Skin of body (tissue), 2 donors: ENCODE data around the gene COL9A3. TPM values are rescaled to one million over a fixed set of nuclear protein-coding genes. Genes with fewer than 3 reads are reported as not detected.
"Not testable (repeated sequence)": the region's sequence is repeated elsewhere in the genome, so short reads cannot be mapped to it uniquely, and the experiment has no call there.

ENCODE experiments used
- DNase-seq: peaks from one replicate; lab custom pipeline; 2025; lab: John Stamatoyannopoulos, UW
- total RNA-seq: library from RNA; depleted of rRNA; stranded (reverse); fragments of >200 nt; gene quantifications from one replicate; pipeline ENCODE4 v1.2.3, GENCODE V29; 2014

Gene COL9A3
- total RNA-seq, 1 donor from 2014 or later, result 17.8 TPM

GRCh38 chr20:62834967-62835730 lies 18.3 kb downstream of the COL9A3 start:
- DNase-seq, result no peak

DNA sequence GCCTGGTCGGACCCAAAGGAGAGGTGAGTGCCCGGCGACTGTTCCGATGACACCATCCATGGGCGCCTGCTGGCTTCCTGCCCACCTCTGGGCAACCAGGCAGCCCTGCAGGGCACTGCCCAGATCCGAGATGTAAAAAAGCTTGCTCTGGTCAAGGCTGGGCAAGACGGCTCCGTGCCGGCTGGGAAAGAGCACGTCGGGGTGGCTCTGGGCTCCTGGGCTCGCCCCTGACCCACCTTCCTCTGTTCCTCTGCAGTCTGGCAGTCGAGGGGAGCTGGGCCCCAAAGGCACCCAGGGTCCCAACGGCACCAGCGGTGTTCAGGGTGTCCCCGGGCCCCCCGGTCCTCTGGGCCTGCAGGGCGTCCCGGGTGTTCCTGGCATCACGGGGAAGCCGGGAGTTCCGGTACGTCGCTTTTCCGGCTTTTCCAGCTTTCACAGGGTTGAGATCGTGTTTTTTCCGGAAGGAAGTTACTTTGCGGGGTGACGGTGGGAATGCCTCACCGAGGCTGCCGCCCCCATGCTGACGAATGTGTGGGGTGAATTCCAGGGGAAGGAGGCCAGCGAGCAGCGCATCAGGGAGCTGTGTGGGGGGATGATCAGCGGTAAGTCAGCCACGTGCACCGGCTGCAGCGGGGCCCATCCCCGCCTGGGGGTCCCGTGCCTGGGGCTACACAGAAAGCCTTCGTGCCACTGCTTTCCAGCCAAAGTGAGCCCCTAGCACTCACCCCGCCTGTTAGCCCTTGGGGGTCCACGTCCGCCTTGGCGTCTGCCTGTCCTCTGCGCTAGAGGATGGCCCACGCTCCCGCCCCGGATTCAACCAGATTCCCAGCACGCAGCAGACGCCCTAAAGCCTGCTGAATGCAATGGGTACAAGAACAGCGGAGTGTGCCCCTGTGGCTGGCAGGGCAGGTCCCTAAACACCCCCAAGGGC lies 19.3 kb downstream of the COL9A3 start:
- DNase-seq, result no peak

DNA sequence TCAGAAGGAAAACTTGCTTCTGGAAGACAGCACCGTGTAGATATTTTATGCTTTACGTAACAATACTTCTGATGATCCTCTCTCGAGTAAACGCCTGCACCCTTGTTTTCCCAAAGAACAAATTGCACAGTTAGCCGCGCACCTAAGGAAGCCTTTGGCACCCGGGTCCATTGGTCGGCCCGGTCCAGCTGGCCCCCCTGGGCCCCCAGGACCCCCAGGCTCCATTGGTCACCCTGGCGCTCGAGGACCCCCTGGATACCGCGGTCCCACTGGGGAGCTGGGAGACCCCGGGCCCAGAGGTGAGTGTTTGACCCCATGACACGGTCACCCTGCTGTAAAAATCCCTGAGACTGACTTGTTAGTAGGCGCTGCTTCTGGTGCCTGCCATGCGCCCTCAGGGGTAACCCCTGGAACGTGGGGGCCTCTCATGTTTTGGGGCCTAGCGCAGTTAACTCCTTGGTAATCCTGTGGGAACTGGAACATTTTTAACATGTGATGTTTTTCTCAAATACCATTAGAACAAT lies 20.2 kb downstream of the COL9A3 start:
- DNase-seq, result no peak

GRCh38 chr20:62837790-62838127 lies 20.9 kb downstream of the COL9A3 start:
- no peak for DNase-seq

DNA sequence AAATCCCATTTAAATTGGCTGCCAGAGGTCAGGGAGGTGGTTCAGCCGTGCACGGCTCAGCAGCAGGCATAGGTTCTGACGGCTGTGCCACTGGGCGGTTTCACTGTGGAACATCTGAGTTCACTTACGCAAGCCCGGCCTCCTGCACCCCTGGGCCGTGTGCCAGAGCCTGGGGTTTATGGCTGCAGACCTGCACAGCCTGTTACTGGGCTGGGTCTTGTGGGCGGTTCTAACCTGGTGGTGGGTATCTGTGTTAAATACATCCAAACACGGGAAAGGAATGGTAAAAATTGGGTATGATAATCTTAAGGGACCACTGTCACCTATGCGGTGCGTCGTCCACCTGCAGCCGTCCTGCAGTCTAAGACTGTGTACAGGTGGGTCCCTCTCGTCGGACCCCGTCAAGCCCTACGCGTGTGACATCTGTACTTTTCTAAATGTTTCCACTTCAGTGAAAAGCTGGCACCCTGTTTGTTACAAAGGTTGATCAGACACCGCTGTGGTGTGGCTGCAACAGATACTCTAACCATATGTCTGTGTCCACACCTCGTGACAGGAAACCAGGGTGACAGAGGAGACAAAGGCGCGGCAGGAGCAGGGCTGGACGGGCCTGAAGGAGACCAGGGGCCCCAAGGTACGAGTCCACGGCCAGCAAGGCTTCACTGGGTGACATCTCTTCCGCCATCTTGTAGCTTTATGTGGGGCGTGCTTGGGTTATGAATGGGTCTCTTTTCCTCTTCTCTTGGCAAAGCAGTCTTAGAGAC lies 21.5 kb downstream of the COL9A3 start:
- DNase-seq, result no peak

DNA sequence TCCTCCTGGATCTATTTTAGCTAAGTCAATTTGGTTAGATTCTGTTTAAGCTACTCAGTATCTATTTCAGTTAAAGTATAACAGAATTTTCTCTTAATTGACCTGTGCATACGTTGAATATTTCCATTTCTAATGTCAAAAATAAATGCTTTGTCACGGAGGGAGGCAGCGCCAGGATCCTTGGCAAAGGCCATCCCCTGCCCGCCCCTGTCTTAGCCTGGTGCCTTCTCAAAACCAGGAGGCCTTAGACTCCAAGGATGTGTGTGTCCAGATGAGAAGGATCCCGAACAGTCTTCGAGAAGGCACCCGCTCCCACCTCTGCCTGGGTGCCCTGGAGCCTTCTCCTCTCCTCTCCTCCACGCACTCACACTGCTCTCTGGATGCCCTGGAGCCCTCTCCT lies 22.4 kb downstream of the COL9A3 start:
- no peak for DNase-seq

DNA sequence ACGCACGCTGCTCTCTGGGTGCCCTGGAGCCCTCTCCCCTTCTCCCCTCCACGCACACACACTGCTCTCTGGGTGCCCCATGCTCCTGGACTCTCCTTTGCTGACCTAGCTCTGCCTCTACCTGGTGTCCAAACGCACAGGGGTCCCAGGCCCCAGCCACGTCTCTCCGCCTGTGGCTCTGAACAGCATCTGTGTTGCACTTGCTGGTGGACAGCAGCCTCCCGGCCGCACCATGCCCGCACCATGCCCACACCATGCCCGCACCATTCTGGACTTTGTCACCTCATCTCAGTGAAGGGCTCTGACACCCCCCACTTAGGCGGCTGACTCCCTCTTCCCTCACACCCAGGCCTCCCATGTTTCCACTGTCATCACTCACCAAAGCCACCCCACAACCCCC lies 23.0 kb downstream of the COL9A3 start:
- DNase-seq, result no peak

GRCh38 chr20:62840244-62841197 lies 23.7 kb downstream of the COL9A3 start:
- no peak for DNase-seq

DNA sequence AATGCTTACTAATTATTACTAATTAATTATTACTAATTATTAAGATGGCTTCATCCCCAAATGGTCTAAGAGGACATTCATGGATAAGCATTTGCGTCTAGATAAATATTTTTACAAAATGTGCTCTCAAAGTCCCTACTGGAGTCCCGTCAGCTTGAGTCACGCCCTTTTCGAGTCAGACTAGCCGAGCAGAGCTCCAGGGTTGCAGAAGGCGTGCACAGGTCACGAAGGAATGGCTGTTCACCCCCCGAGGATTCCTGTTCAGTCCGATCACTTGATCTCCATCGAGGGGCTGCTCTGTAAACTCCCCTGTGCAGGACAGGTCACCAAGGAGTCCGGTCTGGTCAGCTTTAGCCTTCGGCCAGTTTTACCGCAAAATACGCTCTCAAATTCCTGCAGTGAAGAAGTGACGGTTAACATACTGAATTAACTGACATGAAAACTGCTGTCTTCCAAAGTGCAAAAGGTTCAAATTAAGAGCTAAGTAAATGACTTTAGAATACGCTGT lies 24.9 kb downstream of the COL9A3 start:
- DNase-seq, result no peak

DNA sequence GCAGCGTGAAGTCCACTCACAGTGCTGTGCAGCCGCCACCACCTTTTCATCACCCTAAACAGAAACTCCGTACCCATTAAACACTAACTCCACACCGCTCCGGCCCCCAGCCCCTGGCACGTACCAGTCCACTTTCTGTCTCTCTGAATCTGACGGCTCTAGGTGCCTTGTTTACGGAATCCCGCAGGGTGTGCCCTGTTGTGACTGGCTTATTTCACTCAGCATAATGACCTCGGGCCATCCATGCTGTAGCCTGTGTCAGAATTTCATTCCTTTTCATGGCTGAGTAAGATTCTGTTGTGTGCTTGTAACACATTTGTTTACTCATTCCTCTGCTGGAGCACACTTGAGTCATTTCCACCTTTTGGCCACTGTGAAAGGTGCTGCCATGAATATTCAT lies 26.8 kb downstream of the COL9A3 start:
- DNase-seq, result no peak

- no peak for DNase-seq
Observed at GRCh38 chr20:62844182-62844581, 27.3 kb downstream of the COL9A3 start.

DNA sequence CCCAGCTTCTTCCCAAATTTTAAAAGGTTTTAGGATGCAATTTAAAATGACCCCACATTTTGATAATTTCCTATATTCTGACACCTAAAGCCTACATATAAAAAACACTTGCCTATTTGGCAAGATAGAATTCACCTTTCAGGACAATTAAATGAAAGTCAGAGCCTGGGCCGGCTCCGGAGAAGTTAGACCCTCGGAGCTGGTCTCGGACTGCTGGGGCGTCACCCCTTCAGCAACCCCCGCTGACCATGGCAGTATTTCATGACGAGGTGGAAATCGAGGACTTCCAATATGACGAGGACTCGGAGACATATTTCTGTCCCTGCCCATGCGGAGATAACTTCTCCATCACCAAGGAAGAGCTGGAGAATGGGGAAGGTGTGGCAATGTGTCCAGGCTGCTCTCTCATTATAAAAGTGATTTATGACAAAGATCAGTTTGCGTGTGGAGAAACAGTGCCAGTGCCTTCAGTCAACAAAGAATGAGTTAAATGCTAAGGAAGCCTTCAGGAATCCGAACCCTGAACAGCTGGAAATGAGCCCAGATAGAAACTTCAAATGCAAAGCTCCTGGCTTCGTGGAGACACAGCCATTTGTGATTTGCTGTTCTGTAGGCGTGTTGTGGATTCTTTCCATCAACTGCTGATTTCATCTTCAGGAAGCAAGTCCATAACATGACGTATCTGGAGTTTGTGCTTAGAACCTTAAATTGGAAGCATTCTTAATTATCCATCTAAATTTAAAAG lies 28.7 kb downstream of the COL9A3 start:
- peak; percentile 71 for DNase-seq

DNA sequence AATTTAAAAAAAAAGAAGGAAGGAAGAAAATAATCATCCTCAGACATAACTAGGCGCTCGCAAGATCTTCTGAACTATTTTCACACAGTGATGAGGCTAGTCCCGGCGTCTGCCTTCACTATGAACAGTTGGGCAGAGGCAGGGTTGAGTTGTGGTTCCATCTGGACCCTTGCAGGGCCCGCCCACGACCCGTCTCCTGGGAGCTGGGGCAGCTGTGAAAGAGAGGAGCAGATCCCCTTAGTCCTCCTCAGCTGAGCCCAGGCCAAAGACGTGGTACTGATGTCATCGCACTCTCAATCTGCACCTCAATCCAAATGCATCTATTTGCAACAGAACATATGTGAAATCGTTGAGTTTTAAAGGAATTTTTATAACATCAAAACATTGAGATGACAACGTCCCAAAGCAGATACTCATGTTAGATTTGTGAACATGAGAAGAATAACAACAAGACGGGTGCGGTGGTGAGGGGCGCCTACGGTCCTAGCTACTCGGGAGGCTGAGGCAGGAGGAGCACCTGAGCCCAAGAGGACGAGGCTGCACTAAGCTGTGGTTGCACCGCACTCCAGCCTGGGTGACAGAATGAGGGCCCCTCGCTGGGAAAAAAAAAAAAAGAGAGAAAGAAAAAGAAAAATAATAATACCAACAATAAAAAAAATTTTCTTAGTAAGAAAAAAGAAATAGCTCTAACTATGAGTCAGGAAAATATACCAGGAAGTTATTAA lies 29.5 kb downstream of the COL9A3 start:
- DNase-seq, result peak; percentile 70

GRCh38 chr20:62848917-62849316 lies 32.1 kb downstream of the COL9A3 start:
- DNase-seq, result not testable (repeated sequence)

DNA sequence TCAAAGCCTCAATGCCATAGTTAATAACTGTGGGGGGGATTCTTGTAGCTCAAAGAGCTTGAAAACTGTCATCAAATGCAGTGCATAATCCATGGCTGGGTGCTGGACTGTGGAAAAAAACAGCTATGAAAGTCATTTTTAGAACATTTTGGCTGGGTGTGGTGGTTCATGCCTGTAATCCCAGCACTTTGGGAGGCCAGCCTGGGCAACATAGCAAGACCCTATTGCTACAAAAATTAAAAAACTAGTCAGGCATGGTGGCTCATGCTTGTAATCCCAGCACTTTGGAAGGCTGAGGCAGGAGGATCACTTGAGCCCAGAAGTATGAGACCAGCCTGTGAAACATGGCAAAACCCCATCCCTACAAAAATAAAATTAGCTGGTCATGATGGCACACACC lies 32.6 kb downstream of the COL9A3 start:
- no peak for DNase-seq

- no peak for DNase-seq
Observed at GRCh38 chr20:62850333-62850974, 33.6 kb downstream of the COL9A3 start.

DNA sequence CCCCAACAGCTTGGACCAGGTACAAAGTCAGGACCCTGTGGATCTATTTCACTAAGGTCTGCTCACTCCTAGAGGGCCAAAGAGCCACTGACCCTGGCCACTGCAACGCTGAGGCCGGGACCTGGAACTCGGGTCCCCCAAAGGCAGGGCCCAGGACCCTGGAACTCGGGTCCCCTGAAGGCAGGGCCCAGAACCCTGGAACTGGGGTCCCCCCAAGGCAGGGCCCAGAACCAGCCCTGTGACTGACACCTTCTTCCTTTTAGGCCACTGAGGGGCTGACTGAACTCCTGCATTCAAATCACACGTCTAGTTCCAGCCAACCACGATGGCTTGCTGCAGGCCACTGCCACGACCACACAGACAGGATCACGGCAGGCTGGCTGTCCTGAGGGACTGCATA lies 35.3 kb downstream of the COL9A3 start:
- no peak for DNase-seq

DNA sequence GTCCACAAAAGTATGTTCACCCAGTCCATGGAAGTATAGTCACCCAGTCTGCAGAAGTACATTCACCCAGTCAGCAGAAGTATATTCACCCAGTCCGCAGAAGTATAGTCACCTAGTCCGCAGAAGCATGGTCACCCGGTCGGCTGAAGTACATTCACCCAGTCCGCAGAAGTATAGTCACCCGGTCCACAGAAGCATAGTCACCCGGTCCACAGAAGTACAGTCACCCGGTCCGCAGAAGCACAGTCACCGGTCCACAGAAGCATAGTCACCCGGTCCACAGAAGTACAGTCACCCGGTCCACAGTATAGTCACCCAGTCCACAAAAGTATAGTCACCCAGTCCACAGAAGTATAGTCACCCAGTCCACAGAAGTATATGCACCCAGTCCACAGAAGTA lies 36.0 kb downstream of the COL9A3 start:
- DNase-seq, result no peak
